Duodenal mucosa (tissue), 2 donors: ENCODE measurements around the gene NKPD1.
"Not testable (repeated sequence)": the region's sequence is repeated elsewhere in the genome, so short reads cannot be mapped to it uniquely, and the experiment has no call there.

Experiments
- H3K27ac ChIP-seq: one replicate; pipeline ENCODE4 v1.7.0; 2013; ENCODE audit warnings: low read depth, low read length
- H3K27me3 ChIP-seq, 2 donors: one replicate each; pipeline ENCODE4 v1.7.0; 2013; ENCODE audit warnings: low read length in 2 of 2, control low read depth in 1 of 2; ENCODE audit not compliant: insufficient read depth in 2 of 2, control insufficient read depth in 1 of 2
- H3K36me3 ChIP-seq, 2 donors: one replicate each; pipeline ENCODE4 v1.7.0; 2013; ENCODE audit warnings: low read length in 2 of 2, control low read depth in 1 of 2; ENCODE audit not compliant: insufficient read depth in 2 of 2, control insufficient read depth in 1 of 2
- H3K4me1 ChIP-seq, 2 donors: one replicate each; pipeline ENCODE4 v1.7.0; 2013; ENCODE audit warnings: low read length in 2 of 2, control low read depth in 1 of 2; ENCODE audit not compliant: insufficient read depth in 2 of 2, control insufficient read depth in 1 of 2
- H3K4me3 ChIP-seq, 2 donors: one replicate each; pipeline ENCODE4 v1.7.0; 2013; ENCODE audit warnings: low read length in 2 of 2, low read depth in 1 of 2
- H3K9ac ChIP-seq, 2 donors: one replicate each; pipeline ENCODE4 v1.7.0; 2013; ENCODE audit warnings: low read length in 2 of 2, low read depth in 1 of 2
- H3K9me3 ChIP-seq, 2 donors: one replicate each; pipeline ENCODE4 v1.7.0; 2013; ENCODE audit warnings: low read length in 2 of 2, control low read depth in 1 of 2; ENCODE audit not compliant: control insufficient read depth in 1 of 2

NKPD1 gene

GRCh38 chr19:45118591-45119355, 42.0 kb downstream of the NKPD1 start:
- not testable (repeated sequence) for H3K36me3 ChIP-seq, H3K4me3 ChIP-seq, H3K9me3 ChIP-seq, H3K27me3 ChIP-seq, H3K27ac ChIP-seq, H3K9ac ChIP-seq
- peaks cover 36 to 53% of the 10 kb centered on the region in 2 donors for H3K4me1 ChIP-seq

- H3K9me3 ChIP-seq, result no peaks in the 10 kb centered on the region
- H3K27ac ChIP-seq, result no peak overlapping the region
- H3K36me3 ChIP-seq, result no peaks in the 10 kb centered on the region
- no peak overlapping the region for H3K9ac ChIP-seq
- H3K4me3 ChIP-seq, result no peak overlapping the region
- no peaks in the 10 kb centered on the region for H3K27me3 ChIP-seq
- H3K4me1 ChIP-seq, result peaks cover 43 to 60% of the 10 kb centered on the region in 2 donors
Measured at GRCh38 chr19:45118106-45118505, 42.7 kb downstream of the NKPD1 start.

- Histone ChIP-seq H3K27ac (no peak overlapping the region), H3K4me1 (peaks cover 47 to 63% of the 10 kb centered on the region in 2 donors), H3K9ac (no peak overlapping the region), H3K36me3 (no peaks in the 10 kb centered on the region), H3K27me3 (no peaks in the 10 kb centered on the region), H3K4me3 (no peak overlapping the region), H3K9me3 (no peaks in the 10 kb centered on the region)
Measured at GRCh38 chr19:45117671-45118070, 43.1 kb downstream of the NKPD1 start.

GRCh38 chr19:45117167-45117594, 43.6 kb downstream of the NKPD1 start:
- peaks cover 48 to 63% of the 10 kb centered on the region in 2 donors for H3K4me1 ChIP-seq
- no peaks in the 10 kb centered on the region for H3K27me3 ChIP-seq
- no peak overlapping the region for H3K27ac ChIP-seq
- H3K9me3 ChIP-seq, result no peaks in the 10 kb centered on the region
- H3K4me3 ChIP-seq, result peak overlapping the region in 1 of 2 donors; percentile 28
- no peak overlapping the region for H3K9ac ChIP-seq
- H3K36me3 ChIP-seq, result peaks cover 0 to 2% of the 10 kb centered on the region in 2 donors

GRCh38 chr19:45115809-45116615, 44.8 kb downstream of the NKPD1 start:
- H3K9me3 ChIP-seq, result no peaks in the 10 kb centered on the region
- H3K27ac ChIP-seq, result no peak overlapping the region
- H3K9ac ChIP-seq, result no peak overlapping the region
- H3K4me3 ChIP-seq, result no peak overlapping the region
- peaks cover 49 to 52% of the 10 kb centered on the region in 2 donors for H3K4me1 ChIP-seq
- H3K36me3 ChIP-seq, result peaks cover 0 to 3% of the 10 kb centered on the region in 2 donors
- no peaks in the 10 kb centered on the region for H3K27me3 ChIP-seq

- no peak overlapping the region for H3K9ac ChIP-seq
- H3K27me3 ChIP-seq, result no peaks in the 10 kb centered on the region
- no peaks in the 10 kb centered on the region for H3K9me3 ChIP-seq
- peaks cover 0 to 3% of the 10 kb centered on the region in 2 donors for H3K36me3 ChIP-seq
- H3K27ac ChIP-seq, result peak overlapping the region; percentile 7
- H3K4me1 ChIP-seq, result peaks cover 48 to 49% of the 10 kb centered on the region in 2 donors
- H3K4me3 ChIP-seq, result peak overlapping the region in 1 of 2 donors; percentile 20
Measured at GRCh38 chr19:45114116-45114515, 46.7 kb downstream of the NKPD1 start.

- peaks cover 46 to 48% of the 10 kb centered on the region in 2 donors for H3K4me1 ChIP-seq
- peaks cover 0 to 3% of the 10 kb centered on the region in 2 donors for H3K36me3 ChIP-seq
- peak overlapping the region; percentile 8 to 20 for H3K4me3 ChIP-seq
- no peaks in the 10 kb centered on the region for H3K27me3 ChIP-seq
- peak overlapping the region; percentile 18 to 37 for H3K9ac ChIP-seq
- no peaks in the 10 kb centered on the region for H3K9me3 ChIP-seq
- peak overlapping the region; percentile 7 for H3K27ac ChIP-seq
Measured at GRCh38 chr19:45113628-45114027, 47.2 kb downstream of the NKPD1 start.

GRCh38 chr19:45112111-45112827, 48.5 kb downstream of the NKPD1 start:
- no peak overlapping the region for H3K4me3 ChIP-seq
- H3K9ac ChIP-seq, result peak overlapping the region in 1 of 2 donors; percentile 26
- H3K4me1 ChIP-seq, result peaks cover 33 to 35% of the 10 kb centered on the region in 2 donors
- no peaks in the 10 kb centered on the region for H3K9me3 ChIP-seq
- no peaks in the 10 kb centered on the region for H3K27me3 ChIP-seq
- no peak overlapping the region for H3K27ac ChIP-seq
- peaks cover 0 to 3% of the 10 kb centered on the region in 2 donors for H3K36me3 ChIP-seq
